HK-2 (cell line): ENCODE measurements around the gene VPS16.
"Not testable (repeated sequence)": the region's sequence is repeated elsewhere in the genome, so short reads cannot be mapped to it uniquely, and the experiment has no call there.

Experiments used
- DNase-seq: peaks from one replicate; pipeline ENCODE4 v3.0.0-alpha.2; 2018; ENCODE audit not compliant: unreplicated experiment

The VPS16 gene

DNA sequence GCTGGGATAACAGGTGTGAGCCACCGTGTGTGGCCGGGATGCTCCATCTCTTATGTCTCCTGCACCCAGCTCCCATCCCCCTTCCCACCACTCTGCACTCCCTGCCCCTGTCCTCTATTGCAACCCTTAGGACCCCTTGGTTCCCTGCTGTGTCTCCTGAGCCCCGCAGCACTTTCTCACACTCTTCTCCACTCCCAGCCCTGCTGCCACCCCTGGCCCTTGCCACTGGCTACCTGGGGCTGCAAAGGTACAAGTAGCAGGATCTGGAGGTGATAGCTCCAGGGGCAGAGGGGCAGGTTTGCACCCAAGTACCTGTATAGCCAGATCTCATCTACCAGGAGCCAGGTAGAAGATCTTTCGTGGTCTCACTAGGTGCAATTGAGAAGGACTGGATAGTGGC is 33.5 kb upstream of the VPS16 start:
- DNase-seq: no peak

GRCh38 chr20:2807929-2808328 is 32.6 kb upstream of the VPS16 start:
- DNase-seq: not testable (repeated sequence)

DNA sequence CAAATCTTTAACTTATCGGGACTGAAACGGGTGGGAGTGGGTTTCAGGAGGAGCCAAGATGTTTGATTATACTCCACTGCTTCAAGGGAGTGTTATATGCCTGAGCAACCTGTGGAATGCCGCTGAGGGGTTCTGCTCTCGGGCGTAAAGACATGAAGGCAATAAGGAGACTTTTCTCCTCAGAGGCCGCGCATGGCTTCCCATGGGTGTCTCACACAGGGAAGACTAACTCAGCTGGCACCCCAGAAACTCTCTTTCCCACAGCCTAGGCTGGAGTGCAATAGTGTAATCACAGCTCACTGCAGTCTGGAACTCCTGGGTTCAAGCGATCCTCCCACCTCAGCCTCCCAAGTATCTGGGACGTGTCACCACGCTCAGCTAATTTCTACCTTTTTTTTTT is 30.9 kb upstream of the VPS16 start:
- no peak for DNase-seq

DNA sequence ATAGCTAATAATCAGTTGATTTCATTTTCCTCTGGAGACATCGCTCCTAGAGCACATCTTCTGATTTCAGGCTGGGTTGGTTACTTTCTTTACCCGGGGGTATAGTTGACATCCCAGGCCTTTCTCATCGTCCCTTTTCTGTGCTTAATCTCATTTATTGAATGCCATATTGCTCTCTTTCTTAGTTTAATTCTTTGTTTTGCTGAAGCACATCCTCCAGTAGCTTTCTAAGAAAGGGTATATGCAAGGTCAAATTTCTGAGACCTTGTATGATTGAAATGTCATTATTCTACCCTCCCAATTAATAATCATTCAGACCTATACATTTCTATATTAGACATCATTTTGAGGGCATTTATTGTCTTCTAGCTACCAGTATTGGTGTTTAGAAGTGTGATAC is 28.4 kb upstream of the VPS16 start:
- DNase-seq: no peak

- no peak for DNase-seq
Measured at GRCh38 chr20:2814076-2814475, 26.5 kb upstream of the VPS16 start.

DNA sequence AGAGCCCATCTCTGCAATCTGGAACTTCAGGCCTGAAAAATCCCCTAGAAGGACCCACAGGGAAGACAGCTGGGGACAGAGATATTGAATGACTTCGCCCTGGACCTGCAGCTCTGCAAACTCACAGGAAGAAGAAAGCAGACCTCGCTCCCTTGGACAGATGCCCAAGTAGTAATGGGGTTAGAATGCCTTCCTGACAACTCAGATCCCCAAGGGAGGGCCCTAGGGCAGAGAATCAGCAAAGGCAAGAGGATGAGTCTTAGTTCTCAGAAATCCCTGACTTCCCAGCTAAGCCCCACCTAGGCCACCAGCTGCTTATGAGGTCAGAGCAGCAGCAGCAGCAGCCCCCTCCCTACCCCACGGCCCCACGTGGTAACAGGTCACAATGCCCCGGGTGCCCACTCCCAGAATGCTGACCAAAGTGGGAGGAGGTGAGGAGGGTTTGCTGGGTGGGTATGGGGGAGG is 25.9 kb upstream of the VPS16 start, which contains the start of gene C20orf141:
Gene C20orf141, plus strand, starts transcription at position 401 of the 465 bp plus-strand sequence. CDS start 198 bp downstream, outside the sequence.
- peak; percentile 77 for DNase-seq

- DNase-seq: no peak
Measured at GRCh38 chr20:2815242-2815900, 25.2 kb upstream of the VPS16 start.

- DNase-seq: no peak
Measured at GRCh38 chr20:2816030-2816582, 24.4 kb upstream of the VPS16 start, which contains the start of gene TMEM239. TSS of gene TMEM239 (plus strand) at chr20:2816364. CDS start at chr20:2816555, 191 bp downstream.

DNA sequence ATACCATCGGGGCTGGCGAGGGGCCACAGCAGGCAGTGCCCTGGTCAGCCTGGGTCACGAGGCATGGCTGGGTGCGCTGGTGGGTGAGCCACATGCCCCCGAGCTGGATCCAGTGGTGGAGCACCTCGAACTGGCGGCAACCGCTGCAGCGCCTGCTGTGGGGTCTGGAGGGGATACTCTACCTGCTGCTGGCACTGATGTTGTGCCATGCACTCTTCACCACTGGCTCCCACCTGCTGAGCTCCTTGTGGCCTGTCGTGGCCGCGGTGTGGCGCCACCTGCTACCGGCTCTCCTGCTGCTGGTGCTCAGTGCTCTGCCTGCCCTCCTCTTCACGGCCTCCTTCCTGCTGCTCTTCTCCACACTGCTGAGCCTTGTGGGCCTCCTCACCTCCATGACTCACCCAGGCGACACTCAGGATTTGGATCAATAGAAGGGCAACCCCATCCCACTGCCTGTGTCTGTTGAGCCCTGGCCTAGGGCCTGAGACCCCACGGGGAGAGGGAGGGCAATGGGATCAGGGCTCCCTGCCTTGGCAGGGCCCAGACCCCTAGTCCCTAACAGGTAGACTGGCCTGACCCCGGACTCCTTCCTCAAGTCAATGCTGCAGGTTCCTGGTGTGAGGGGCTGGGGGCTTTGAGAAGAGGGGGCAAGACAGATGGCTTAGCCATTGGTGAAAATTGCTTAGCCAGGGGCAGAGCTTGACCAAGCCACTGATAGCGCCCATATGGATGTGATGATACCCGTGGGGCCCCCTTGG is 23.8 kb upstream of the VPS16 start:
- no peak for DNase-seq

- no peak for DNase-seq
Measured at GRCh38 chr20:2817341-2817726, 23.2 kb upstream of the VPS16 start.

DNA sequence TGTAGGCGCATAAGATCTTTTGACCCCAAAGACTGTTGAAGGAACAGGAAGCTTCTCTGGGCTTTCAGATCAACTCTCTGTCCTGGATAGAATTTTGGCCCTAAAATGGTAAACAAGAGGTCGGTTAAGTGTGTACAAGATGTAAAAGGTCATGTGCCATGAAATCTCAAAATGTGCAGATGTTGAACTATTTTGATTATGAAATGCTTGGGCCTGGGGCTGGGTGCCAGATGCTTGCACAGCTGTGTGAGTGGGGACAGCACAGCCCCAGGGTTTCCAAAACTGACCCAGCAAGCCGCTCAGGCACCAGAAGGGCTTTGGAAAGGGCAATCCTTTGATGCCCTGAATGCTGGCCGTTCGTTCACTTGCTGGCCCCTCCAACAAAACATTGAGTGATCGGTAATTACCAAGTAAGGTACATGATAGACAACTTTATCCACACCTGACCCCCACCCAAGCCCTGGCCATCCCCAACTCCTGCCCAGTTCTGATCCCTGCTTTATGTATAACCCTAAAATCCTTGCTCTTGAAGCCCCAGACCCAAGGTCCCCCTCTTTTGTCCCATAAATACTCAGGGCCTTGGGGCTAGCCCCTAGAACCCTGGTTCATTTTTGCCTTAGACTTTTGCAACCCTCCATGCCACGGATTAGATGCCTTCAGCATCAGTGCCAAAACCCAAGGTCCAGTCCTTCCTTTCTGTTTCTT is 22.5 kb upstream of the VPS16 start:
- no peak for DNase-seq

DNA sequence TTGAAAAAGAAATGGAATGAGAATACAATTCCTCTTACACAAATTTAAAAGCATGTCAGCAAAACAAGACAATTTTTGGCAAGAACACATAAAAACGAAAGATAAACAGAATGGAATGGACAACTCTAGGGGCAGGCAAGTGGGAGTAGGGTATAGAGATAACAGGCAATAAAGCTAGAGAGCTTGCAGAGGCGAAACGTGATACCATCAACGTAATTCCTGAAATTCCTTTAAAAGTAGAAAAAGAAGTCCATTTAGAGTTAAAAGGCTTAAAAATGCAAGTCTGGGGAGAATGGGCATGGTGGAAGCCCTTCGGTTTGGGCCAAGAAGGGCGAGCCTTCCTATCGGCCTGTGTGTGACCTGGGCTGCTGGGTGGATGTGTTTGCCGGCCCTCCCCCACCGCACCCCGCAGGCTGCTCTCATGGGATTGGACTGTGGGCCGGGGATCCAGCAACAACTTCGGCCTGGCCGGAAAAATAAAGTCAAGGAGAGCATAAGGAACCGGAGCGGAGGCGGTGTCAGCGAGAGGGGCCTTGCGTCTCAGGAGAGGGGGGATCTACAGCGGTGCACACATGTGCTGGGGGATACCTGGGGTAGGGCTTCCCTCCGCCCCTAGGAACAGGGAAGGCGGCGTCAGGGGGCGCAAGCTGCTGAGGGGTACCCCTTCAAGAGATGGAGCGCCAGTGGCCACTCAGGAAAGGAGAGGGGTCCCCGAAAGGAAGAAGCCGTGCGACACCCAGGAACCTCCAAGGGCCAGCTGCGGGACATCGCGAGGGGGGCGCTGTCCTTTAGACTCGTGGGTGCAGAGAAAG is 20.3 kb upstream of the VPS16 start:
- no peak for DNase-seq

DNA sequence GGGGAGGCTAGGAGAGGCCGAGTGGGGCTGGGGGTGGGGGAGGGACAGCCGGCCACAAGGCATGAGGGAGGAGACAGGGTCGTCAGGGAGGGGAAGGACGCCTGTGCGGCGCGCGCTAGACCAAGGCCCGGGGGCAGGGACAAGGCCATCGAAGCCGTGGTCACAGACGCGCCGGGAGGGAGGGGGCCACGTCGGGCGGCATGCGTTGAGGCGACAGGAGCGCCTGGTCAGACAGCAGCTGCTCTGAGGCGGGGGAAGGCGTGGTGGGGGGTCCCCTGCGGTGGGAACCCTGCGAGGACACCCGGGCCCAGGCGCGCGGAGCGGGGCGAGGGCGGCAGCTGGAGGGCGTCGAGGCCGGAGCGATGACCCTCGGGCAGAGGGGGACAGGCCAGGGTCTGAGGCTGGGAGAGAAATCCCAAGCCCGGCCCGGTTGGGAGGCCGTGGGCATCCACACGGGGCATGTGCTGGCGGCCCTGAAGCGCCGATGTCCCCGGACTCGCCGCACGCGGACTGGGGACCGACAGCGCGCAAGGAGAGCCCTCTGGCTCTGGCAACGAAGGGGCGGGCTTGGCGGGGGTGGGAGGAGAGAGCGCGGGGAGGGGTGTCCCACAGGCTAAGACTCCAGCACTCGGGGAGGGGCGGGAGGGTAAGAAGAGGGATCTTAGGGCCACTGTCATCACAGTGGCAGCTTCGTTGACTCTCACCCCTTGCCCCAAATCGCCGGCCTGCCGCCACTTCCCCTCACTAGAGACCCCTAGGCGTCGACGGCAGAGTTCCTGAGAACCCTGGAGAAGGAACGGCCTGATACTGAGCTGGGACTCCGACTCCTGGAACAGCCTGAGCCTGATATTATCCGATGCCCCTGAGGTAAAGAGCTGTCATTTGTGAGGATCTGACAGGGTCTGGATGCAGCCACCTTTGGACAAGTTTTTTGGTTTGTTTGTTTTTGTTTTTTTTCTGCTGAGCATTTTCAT is 19.4 kb upstream of the VPS16 start:
- DNase-seq: no peak

- DNase-seq: no peak
Measured at GRCh38 chr20:2822073-2822472, 18.5 kb upstream of the VPS16 start.

DNA sequence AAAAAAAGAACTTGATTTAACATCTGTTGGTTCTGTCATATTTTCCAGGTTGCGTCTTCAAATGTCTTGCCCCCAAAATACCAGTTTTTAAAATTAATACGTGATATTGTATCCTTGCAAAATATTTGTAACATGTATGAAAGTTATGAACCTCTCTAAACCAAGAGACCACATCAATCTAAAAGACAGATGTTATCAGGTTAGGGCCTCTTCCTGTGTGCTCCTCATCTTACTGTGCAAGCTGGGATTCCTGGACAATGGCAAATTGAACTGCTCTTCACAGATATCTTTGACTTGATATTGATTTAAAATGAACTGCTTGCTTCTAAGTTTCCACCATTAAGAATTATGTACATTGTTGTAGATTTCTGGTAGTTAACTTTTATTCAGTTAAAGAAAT is 14.8 kb upstream of the VPS16 start:
- no peak for DNase-seq

GRCh38 chr20:2826655-2827054 is 13.9 kb upstream of the VPS16 start:
- no peak for DNase-seq

- DNase-seq: no peak
Measured at GRCh38 chr20:2829376-2829775, 11.2 kb upstream of the VPS16 start.

DNA sequence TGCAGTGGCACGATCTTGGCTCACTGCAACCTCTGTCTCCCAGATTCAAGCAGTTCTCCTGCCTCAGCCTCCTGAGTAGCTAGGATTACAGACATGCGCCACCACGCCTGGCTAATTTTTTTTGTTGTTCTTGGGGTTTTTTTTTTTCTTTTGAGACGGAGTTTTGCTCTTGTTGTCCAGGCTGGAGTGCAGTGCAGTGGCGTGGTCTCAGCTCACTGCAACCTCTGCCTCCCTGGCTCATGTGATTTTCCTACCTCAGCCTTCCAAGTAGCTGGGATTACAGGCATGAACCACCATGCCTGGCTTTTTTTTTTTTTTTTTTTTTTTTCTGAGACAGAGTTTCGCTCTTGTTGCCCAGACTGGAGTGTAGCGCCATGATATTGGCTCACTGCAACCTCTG is 9.3 kb upstream of the VPS16 start:
- not testable (repeated sequence) for DNase-seq

GRCh38 chr20:2833761-2834160 is 6.8 kb upstream of the VPS16 start:
- DNase-seq: no peak
